Mesodermal cell (in vitro differentiated cells): ENCODE measurements around the gene LPAR2.

Experiments
- H3K27ac ChIP-seq: 2 replicates; pipeline ENCODE4 v1.7.0; 2013; ENCODE audit warnings: mild to moderate bottlenecking, low read depth, low read length, moderate library complexity; ENCODE audit not compliant: severe bottlenecking
- H3K36me3 ChIP-seq: 2 replicates; pipeline ENCODE4 v1.7.1; 2013; ENCODE audit warnings: mild to moderate bottlenecking, low read length, moderate library complexity; ENCODE audit not compliant: control insufficient read depth, insufficient read depth
- H3K4me1 ChIP-seq: one replicate; pipeline ENCODE4 v1.7.1; 2013; ENCODE audit warnings: mild to moderate bottlenecking, low read length; ENCODE audit not compliant: insufficient read depth, control insufficient read depth, poor library complexity, severe bottlenecking
- H3K4me3 ChIP-seq: 2 replicates; pipeline ENCODE4 v1.7.0; 2013; ENCODE audit warnings: low read length, control low read depth, mild to moderate bottlenecking; ENCODE audit not compliant: insufficient read depth, poor library complexity, severe bottlenecking; ENCODE audit errors: extremely low read depth
- H3K9me3 ChIP-seq: 2 replicates; pipeline ENCODE4 v1.7.1; 2013; ENCODE audit warnings: mild to moderate bottlenecking, low read length, moderate library complexity; ENCODE audit not compliant: control insufficient read depth
- WGBS, 2 experiments: methylation state at CpG; one replicate each; pipeline ENCODE4 v1.1.5; 2013; ENCODE audit warnings: missing lambda C conversion rate in 2 of 2; ENCODE audit not compliant: insufficient coverage in 2 of 2; 5-methylcytosine and 5-hydroxymethylcytosine counted together

LPAR2 gene

GRCh38 chr19:19652482-19653295, 24.7 kb upstream of the LPAR2 start:
- no peak overlapping the region for H3K27ac ChIP-seq
- H3K36me3 ChIP-seq, result peaks cover 90% of the 10 kb centered on the region
- H3K9me3 ChIP-seq, result no peaks in the 10 kb centered on the region
- WGBS, 2 experiments, result 94 to 95% methylated on average over 15 to 23 of the region's 24 CpGs
- no peak overlapping the region for H3K4me3 ChIP-seq
- H3K4me1 ChIP-seq, result no peaks in the 10 kb centered on the region

DNA sequence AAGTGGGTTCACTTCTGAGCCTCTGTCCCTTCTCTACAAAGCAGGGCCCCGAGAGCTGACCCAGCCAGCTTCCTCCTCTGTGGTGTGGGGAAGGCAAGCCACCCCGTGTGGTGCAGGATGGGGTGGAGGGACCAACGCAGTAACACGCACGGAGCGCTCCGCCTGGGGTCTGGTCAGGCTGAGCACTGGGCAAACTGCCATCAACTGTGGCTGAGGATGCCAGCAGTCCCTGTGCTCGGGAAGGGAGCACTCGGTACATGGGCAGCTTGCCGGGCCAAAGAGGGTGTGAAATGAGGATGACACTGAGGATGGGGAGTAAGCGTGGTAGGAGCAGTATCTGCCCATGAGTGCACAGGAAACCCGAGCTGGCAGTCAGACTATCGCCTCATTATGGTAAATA, 23.1 kb upstream of the LPAR2 start:
- peaks cover 90% of the 10 kb centered on the region for H3K36me3 ChIP-seq
- H3K4me3 ChIP-seq, result no peak overlapping the region
- no peak overlapping the region for H3K27ac ChIP-seq
- H3K4me1 ChIP-seq, result no peaks in the 10 kb centered on the region
- 93 to 96% methylated on average over 10 to 13 of the region's 13 CpGs for WGBS, 2 experiments
- H3K9me3 ChIP-seq, result no peaks in the 10 kb centered on the region

DNA sequence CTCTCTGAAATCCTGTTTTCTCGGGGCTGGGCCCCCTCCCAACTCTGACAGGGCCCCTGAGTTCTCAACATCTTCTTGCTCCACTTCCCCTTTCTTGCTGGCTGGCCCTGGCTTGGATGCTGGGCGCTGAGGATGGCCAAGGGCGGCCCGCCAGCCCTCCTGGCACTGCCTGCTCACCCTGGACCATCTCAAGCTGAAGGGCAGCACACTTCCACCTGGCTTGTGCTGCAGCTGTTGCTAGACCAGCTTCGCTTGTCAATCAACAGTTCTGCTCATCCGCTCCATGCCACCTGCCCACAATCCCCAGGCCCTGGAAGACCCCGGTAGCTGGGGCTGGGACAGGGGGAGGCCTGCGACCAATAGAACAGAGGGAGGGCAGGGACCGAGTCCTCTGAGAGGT, 22.3 kb upstream of the LPAR2 start:
- H3K9me3 ChIP-seq, result no peaks in the 10 kb centered on the region
- H3K36me3 ChIP-seq, result peaks cover 89% of the 10 kb centered on the region

DNA sequence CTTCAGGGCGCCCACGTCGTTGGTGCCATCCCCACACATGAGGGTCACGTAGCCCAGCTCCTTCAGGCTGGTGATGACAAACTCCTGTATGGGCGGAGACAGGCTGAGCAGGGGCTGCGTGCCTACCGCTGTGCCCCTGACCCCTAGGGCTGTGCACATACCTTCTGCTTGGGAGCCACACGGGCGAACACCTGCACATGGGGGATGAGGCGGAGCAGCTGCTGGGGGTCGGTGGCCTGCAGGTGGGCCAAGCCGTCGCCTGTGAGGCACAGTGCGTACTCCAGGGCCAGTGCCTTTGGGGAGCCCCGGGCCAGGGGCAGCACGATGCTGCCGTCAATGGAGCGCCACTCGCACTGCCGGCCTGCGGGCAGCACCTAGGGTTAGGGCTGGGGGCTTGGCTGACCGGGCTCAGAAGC, 21.6 kb upstream of the LPAR2 start:
- Histone ChIP-seq H3K36me3 (peaks cover 89% of the 10 kb centered on the region), H3K27ac (no peak overlapping the region), H3K9me3 (no peaks in the 10 kb centered on the region), H3K4me3 (no peak overlapping the region), H3K4me1 (no peaks in the 10 kb centered on the region)
- 93 to 99% methylated on average over 21 to 22 of the region's 22 CpGs for WGBS, 2 experiments

More for the DNA sequence above, 22.3 kb upstream of the LPAR2 start:
- Histone ChIP-seq H3K4me3 (no peak overlapping the region), H3K27ac (no peak overlapping the region), H3K4me1 (no peaks in the 10 kb centered on the region)
- WGBS, 2 experiments, result 85 to 94% methylated on average over 6 to 9 of the region's 9 CpGs

- H3K4me3 ChIP-seq, result no peak overlapping the region
- H3K4me1 ChIP-seq, result peaks cover 1% of the 10 kb centered on the region
- peaks cover 85% of the 10 kb centered on the region for H3K36me3 ChIP-seq
- H3K27ac ChIP-seq, result no peak overlapping the region
- H3K9me3 ChIP-seq, result no peaks in the 10 kb centered on the region
- 93 to 97% methylated on average over 3 to 6 of the region's 6 CpGs for WGBS, 2 experiments
Observed at GRCh38 chr19:19649155-19649554, 21.1 kb upstream of the LPAR2 start.

DNA sequence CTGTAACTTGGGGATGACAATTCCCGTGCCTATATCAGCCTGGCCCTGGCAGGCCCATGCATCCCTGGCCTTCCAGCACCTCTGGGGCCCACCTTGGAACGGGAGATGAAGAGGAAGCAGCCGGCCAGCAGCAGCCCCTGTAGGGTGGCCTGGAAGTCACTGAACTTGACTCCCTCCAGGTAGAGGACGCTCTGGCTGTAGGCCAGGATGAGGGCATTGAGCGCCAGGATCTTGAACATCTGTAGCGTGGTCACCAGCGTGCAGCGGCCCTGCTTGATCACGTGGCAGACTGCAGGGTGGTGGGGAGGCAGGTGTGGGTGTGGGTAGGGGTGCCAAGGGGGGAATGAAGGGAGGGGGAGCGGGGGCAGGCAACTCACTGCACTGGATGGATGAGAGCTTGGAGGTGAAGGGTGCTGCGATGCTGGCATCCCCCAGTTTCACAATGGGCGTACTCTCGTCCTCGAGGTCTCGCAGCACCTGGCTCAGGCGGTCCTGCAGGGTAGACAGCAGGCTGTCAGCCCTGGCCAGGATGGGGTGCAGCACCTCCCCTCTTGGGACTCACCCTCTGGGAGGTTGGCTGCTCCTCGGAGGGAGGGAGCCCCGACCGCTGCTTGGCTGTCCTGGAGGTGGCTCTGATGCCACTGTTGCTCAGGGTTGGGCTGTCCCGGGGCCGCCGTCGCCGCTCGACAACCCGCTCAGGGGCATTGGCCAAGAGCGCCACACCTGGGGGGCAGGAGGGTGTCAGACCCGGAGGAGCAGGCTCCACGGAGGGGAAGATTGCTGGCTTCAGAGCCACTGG, 19.2 kb upstream of the LPAR2 start:
- WGBS, 2 experiments, result 96 to 97% methylated on average over 24 to 25 of the region's 29 CpGs
- H3K4me3 ChIP-seq, result no peak overlapping the region
- no peaks in the 10 kb centered on the region for H3K9me3 ChIP-seq
- peaks cover 68% of the 10 kb centered on the region for H3K36me3 ChIP-seq
- H3K4me1 ChIP-seq, result peaks cover 7% of the 10 kb centered on the region
- no peak overlapping the region for H3K27ac ChIP-seq

- peaks cover 7% of the 10 kb centered on the region for H3K4me1 ChIP-seq
Observed at GRCh38 chr19:19645233-19645870, 17.3 kb upstream of the LPAR2 start.

DNA sequence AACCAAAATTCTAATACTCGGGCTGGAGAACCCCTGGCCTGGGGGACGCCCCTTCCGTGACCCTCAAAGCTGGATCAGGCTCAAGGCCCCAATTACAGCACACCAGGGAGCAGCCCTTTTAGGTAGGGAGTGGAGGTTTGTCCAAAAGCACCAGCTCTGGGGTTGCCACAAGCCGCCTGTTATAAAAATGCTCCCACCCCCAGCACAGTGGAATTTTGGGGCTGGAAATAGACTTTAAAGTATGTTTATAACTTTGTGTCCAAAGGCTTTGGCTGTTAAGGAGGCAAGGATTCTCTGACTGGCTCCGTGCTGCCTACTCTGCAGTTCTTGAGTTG, 16.0 kb upstream of the LPAR2 start:
- peak overlapping the region; percentile 79 for H3K4me3 ChIP-seq
- H3K9me3 ChIP-seq, result no peaks in the 10 kb centered on the region
- 56% methylated on average over 1 of the region's 5 CpGs; no CpG with 5 or more reads in 1 of the 2 experiments for WGBS, 2 experiments
- no peak overlapping the region for H3K27ac ChIP-seq
- peaks cover 7% of the 10 kb centered on the region for H3K4me1 ChIP-seq
- peaks cover 54% of the 10 kb centered on the region for H3K36me3 ChIP-seq

More at GRCh38 chr19:19645233-19645870, 17.3 kb upstream of the LPAR2 start:
- Histone ChIP-seq H3K4me3 (no peak overlapping the region), H3K27ac (no peak overlapping the region), H3K36me3 (peaks cover 57% of the 10 kb centered on the region), H3K9me3 (no peaks in the 10 kb centered on the region)
- WGBS, 2 experiments, result 95 to 98% methylated on average over 15 of the region's 17 CpGs

DNA sequence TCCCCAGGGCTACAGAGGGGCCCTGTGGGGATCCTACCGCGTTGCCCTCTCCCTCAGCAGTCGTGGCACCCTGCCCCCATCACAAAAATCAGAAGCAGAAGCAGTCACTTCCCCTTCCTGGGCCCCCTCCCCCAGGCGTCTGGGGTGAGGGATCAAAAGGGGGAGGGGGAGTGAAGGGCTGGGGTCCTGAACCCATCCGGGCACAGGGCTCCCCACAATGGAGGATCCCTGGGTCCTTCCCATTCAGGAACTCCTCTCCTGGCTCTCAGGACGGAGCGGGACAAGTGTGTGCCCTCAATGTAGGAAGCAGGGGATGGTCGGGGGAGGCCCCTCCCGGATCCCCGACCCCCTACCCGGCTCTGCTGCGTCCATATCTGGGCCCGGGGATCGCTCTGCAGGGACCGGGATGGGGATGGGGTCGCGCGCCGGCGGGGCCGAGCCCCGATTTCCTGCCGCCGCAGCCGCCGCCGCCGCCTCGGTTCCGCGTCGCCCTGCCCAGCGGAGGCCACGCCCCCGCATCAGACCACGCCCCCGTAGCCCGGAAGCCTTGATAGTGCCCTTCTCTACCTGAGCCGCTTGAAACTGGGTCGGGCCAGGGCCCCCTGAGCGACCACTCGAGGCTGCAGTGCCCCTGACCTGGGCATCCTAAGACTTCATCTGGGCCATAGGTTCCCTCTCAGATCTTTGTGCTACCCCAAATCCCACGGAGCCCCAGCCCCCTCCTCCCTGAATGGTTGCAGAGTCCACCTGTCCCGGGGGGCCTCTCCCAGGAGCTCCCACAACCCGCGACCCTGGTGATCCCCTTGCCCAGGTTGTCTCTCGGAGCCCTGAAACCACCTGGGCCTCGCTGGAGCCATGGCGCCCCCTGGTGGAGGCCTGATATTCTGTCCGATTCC, 15.4 kb upstream of the LPAR2 start, which contains the start of gene GMIP:
TSS of gene GMIP (minus strand) at position 500 of the 896 bp plus-strand sequence. CDS start at position 372, 128 bp downstream.
- Histone ChIP-seq H3K27ac (peak within 1 kb of the TSS; percentile 67), H3K4me1 (peaks cover 7% of the 10 kb centered on the region), H3K36me3 (peaks cover 52% of the 10 kb centered on the region), H3K4me3 (peak within 1 kb of the TSS; percentile 79), H3K9me3 (no peaks in the 10 kb centered on the region)
- WGBS, 2 experiments, result 0% methylated on average over 37 to 41 of the region's 50 CpGs
